Erythroblast (primary cell): ENCODE measurements around the gene NUAK1.

Source experiments
- GATA1 ChIP-seq: IDR thresholded peaks from 2 replicates; pipeline ENCODE4 v1.6.1; 2011; ENCODE audit warnings: low read depth, mild to moderate bottlenecking, control low read depth, low read length, moderate library complexity
- POLR2A ChIP-seq: IDR thresholded peaks from 2 replicates; pipeline ENCODE4 v1.6.1; 2011; ENCODE audit warnings: mild to moderate bottlenecking, low read length

DNA sequence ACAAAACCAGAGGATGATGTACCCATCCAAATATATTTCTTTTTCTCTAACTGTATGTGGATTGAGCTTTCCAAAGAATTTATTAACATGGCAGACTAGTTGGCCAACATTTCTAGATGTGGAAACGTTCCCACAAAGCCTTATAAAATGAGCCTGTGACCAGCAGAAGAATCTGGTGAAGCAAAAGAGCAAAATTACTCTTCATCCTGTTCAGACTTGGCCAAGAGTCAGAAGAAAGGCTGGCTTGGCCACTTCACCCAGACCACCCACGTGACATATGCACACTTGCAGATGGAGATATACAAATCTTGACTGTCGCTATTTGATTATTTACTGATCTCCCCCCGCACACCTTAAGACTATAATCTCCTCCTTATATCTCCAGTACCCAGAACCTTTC lies 96.7 kb downstream of the NUAK1 start:
- no peak for TF ChIP-seq POLR2A
- TF ChIP-seq GATA1: no peak
